GM12864 (cell line): ENCODE data around the gene MLANA.
A peak's percentile ranks its signal among the peaks of the same experiment; 100 is the strongest.

Experiments used
- DNase-seq: peaks from one replicate; pipeline ENCODE4 v3.0.0-alpha.2; 2011; ENCODE audit warnings: low read depth
- H3K4me3 ChIP-seq: 2 replicates; pipeline ENCODE4 v1.5.1; 2011; ENCODE audit warnings: mild to moderate bottlenecking, low read depth, low read length, control low read depth
- CTCF ChIP-seq: IDR thresholded peaks from 2 replicates; pipeline ENCODE4 v1.5.1; 2011; ENCODE audit warnings: low read depth, mild to moderate bottlenecking, moderate library complexity, low read length, control low read depth, inconsistent platforms; ENCODE audit errors: missing control alignments

MLANA gene

GRCh38 chr9:5915438-5915837, 24.7 kb downstream of the MLANA start:
- TF ChIP-seq CTCF = no peak
- H3K4me3 ChIP-seq = no peak overlapping the region
- DNase-seq = no peak

- TF ChIP-seq CTCF = no peak
- H3K4me3 ChIP-seq = no peak overlapping the region
- DNase-seq = no peak
Observed at GRCh38 chr9:5917273-5917672, 26.6 kb downstream of the MLANA start.

GRCh38 chr9:5917888-5918287, 27.2 kb downstream of the MLANA start:
- no peak for DNase-seq
- no peak for TF ChIP-seq CTCF
- H3K4me3 ChIP-seq = no peak overlapping the region

- H3K4me3 ChIP-seq = no peak overlapping the region
- no peak for DNase-seq
- TF ChIP-seq CTCF = no peak
Observed at GRCh38 chr9:5918460-5918859, 27.8 kb downstream of the MLANA start.

GRCh38 chr9:5920860-5921328, 30.2 kb downstream of the MLANA start:
- TF ChIP-seq CTCF = no peak
- peak; percentile 55 for DNase-seq
- H3K4me3 ChIP-seq = no peak overlapping the region; the same call in 1 of the 2 replicates

- no peak for DNase-seq
- no peak overlapping the region for H3K4me3 ChIP-seq
- TF ChIP-seq CTCF = no peak
Observed at GRCh38 chr9:5922192-5922591, 31.5 kb downstream of the MLANA start.

- TF ChIP-seq CTCF = no peak
- H3K4me3 ChIP-seq = no peak overlapping the region
- DNase-seq = no peak
Observed at GRCh38 chr9:5931657-5932056, 41.0 kb downstream of the MLANA start.
